Measurements from ENCODE around the gene CCL3. TPM values are rescaled to one million over a fixed set of nuclear protein-coding genes. Genes with fewer than 3 reads are reported as not detected.

The CCL3 gene
- total RNA-seq, 4 donors from 2014 or later: 0.49 to 6.5 TPM; not detected in 2

DNA sequence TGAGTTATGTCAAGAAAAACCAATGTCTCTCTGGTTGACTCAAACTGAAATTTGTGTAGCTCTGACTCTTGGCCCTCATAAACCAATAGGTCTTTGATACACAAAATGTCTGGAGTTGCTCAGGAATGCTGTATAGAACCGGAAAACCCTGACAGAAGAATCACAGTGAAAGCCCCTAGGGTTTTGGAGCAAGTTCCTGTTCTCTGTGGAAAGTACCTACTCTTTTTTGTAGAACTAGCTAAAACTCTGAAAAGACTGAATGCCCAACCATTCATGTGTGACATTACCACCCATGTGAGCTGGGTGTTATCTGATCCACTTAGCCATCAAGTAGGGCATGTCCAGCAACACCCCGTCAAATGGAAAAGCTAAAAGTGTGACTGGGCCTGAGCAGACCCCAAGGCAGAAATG is 42.5 kb upstream of the CCL3 start:
- intact Hi-C loops (cut with DNase I; ENCODE audit: low total_unique reads): no loop called here
- H3K27me3 ChIP-seq: no peaks in the 10 kb centered on the region
- H3K36me3 ChIP-seq: no peaks in the 10 kb centered on the region
- no peak overlapping the region for H3K4me3 ChIP-seq
- no peaks in the 10 kb centered on the region for H3K9me3 ChIP-seq
- TF ChIP-seq POLR2A (IDR thresholded peaks at IDR 0.05): no peak
- TF ChIP-seq, protein P1, sequence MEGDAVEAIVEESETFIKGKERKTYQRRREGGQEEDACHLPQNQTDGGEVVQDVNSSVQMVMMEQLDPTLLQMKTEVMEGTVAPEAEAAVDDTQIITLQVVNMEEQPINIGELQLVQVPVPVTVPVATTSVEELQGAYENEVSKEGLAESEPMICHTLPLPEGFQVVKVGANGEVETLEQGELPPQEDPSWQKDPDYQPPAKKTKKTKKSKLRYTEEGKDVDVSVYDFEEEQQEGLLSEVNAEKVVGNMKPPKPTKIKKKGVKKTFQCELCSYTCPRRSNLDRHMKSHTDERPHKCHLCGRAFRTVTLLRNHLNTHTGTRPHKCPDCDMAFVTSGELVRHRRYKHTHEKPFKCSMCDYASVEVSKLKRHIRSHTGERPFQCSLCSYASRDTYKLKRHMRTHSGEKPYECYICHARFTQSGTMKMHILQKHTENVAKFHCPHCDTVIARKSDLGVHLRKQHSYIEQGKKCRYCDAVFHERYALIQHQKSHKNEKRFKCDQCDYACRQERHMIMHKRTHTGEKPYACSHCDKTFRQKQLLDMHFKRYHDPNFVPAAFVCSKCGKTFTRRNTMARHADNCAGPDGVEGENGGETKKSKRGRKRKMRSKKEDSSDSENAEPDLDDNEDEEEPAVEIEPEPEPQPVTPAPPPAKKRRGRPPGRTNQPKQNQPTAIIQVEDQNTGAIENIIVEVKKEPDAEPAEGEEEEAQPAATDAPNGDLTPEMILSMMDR (IDR thresholded peaks at IDR 0.05): no peak
- no peak for DNase-seq
- H3K27ac ChIP-seq: no peak overlapping the region
- no peaks in the 10 kb centered on the region for H3K4me1 ChIP-seq

DNA sequence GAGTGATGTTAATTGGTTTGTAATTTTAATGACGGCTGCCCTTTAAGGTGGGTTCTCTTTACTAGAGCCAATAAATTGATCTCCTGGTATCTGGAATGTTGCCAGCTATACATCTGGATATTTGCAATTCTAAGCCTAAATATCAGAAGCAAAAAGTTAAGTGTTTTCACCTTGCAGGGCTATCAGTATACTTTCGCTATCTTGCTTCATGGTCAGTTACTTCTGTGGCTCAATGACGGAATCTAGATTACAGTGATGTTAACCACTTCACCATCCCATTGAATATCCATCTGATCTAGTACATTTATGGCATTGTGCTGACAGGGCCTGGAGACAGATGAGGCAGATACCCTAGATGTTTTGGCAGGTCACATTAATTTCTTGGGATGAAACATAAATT is 42.0 kb upstream of the CCL3 start:
- intact Hi-C loops (cut with DNase I; ENCODE audit: low total_unique reads): no loop called here
- H3K4me3 ChIP-seq: no peak overlapping the region
- H3K36me3 ChIP-seq: no peaks in the 10 kb centered on the region
- no peak for TF ChIP-seq POLR2A (IDR thresholded peaks at IDR 0.05)
- TF ChIP-seq, protein P1 (IDR thresholded peaks at IDR 0.05): no peak
- DNase-seq: no peak
- H3K27me3 ChIP-seq: no peaks in the 10 kb centered on the region
- H3K27ac ChIP-seq: no peak overlapping the region
- H3K9me3 ChIP-seq: no peaks in the 10 kb centered on the region
- H3K4me1 ChIP-seq: no peaks in the 10 kb centered on the region

DNA sequence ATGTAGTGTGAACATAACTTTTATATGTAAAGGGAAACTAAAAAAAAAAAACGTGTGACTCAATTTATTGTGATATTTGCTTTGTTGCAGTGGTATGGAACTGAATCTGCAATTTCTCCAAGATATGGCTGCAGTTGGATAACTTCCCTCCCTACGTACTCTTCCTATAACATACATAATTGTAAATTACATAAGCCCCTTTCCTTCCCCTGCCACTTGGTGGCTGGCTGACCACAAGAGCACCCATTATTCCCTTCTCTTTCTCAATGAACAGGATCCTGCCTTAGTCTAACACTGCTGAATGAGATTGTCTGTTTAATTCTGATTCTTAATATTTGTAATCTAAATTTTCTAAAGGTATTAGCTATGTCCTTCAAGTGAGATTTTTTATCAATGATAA is 41.5 kb upstream of the CCL3 start:
- no peaks in the 10 kb centered on the region for H3K4me1 ChIP-seq
- no peak overlapping the region for H3K4me3 ChIP-seq
- no peak overlapping the region for H3K27ac ChIP-seq
- no peak for TF ChIP-seq POLR2A (IDR thresholded peaks at IDR 0.05)
- TF ChIP-seq, protein P1 (IDR thresholded peaks at IDR 0.05): no peak
- no peaks in the 10 kb centered on the region for H3K9me3 ChIP-seq
- no peak for DNase-seq
- H3K27me3 ChIP-seq: no peaks in the 10 kb centered on the region
- intact Hi-C loops (cut with DNase I; ENCODE audit: low total_unique reads): no loop called here
- H3K36me3 ChIP-seq: no peaks in the 10 kb centered on the region

DNA sequence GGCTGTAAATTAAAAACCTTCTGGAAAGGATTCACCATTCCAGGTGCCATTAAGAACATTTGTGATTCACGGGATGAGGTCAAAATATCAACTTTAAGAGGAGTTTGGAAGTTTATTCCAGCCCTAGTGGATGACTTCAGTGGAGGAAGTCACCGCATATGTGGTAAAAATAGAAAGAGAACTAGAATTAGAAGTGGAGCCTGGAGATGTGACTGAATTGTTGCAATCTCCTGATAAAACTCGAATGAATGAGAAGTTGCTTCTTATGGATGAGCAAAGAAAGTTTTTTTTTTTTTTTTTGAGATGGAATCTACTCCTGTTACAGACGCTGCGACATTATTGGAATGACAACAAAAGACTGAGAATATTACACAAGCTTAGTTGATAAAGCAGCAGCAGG is 40.4 kb upstream of the CCL3 start:
- H3K27ac ChIP-seq: no peak overlapping the region
- H3K4me1 ChIP-seq: no peaks in the 10 kb centered on the region
- no peak for TF ChIP-seq POLR2A (IDR thresholded peaks at IDR 0.05)
- TF ChIP-seq, protein P1 (IDR thresholded peaks at IDR 0.05): no peak
- no peaks in the 10 kb centered on the region for H3K9me3 ChIP-seq
- H3K4me3 ChIP-seq: no peak overlapping the region
- intact Hi-C loops (cut with DNase I; ENCODE audit: low total_unique reads): no loop called here
- DNase-seq: no peak
- no peaks in the 10 kb centered on the region for H3K36me3 ChIP-seq
- H3K27me3 ChIP-seq: no peaks in the 10 kb centered on the region

DNA sequence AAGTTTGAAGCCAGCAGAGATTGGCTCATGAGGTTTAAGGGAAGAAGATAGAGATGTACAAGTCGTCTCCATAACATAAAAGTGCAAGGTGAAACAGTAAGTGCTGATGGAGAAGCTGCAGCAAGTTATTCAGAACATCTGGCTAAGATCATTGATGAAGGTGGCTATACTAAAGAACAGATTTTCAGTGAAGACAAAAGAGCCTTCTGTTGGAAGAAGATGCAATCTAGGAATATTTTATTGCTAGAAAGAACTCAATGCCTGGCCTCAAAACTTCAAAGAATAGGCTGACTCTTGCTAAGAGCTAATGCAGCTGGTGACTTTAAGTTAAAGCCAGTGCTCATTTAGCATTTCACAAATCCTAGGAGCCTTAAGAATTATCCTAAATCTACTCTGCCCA is 39.7 kb upstream of the CCL3 start:
- DNase-seq: no peak
- no peak for TF ChIP-seq POLR2A (IDR thresholded peaks at IDR 0.05)
- TF ChIP-seq, protein P1 (IDR thresholded peaks at IDR 0.05): no peak
- H3K36me3 ChIP-seq: no peaks in the 10 kb centered on the region
- H3K4me3 ChIP-seq: no peak overlapping the region
- H3K9me3 ChIP-seq: no peaks in the 10 kb centered on the region
- H3K4me1 ChIP-seq: no peaks in the 10 kb centered on the region
- no peak overlapping the region for H3K27ac ChIP-seq
- H3K27me3 ChIP-seq: no peaks in the 10 kb centered on the region
- intact Hi-C loops (cut with DNase I; ENCODE audit: low total_unique reads): no loop called here

All from uterus (tissue), 4 donors.